ENCODE data around the gene SLC12A7.

GRCh38 chr5:1089621-1090040, 22.2 kb downstream of the SLC12A7 start:
- no peak for TF ChIP-seq CTCF (IDR thresholded peaks at IDR 0.05)
- no peak for TF ChIP-seq POLR2A (IDR thresholded peaks at IDR 0.05)

Measured in testis (tissue), 2 donors.